ENCODE measurements around the gene RNU1-4.
"Not testable (repeated sequence)": the region's sequence is repeated elsewhere in the genome, so short reads cannot be mapped to it uniquely, and the experiment has no call there.

DNA sequence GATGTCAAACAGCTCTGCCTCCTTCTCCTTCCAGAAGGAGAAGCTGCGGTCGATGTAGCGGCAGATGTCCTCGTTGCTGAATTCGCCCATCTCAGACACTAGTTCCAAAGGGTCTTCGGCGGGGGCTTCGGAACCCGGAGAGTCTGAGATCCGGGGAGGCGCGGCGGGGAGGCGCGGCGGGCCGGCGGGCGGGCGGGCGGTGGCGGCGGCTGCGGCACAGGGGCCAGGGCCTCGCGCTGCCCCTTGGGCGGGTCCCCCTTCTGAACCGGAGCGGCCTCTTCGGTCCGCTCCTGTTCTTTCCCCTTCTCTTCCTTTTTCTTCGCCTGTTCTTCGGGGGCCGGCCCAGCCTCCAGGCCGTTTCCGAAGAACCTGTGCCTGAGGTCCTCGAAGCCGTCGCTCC lies 48.0 kb upstream of the RNU1-4 start:
- TF ChIP-seq REST (IDR thresholded peaks at IDR 0.05; ENCODE audit: unreplicated experiment): not testable (repeated sequence)
- TF ChIP-seq, protein P1, sequence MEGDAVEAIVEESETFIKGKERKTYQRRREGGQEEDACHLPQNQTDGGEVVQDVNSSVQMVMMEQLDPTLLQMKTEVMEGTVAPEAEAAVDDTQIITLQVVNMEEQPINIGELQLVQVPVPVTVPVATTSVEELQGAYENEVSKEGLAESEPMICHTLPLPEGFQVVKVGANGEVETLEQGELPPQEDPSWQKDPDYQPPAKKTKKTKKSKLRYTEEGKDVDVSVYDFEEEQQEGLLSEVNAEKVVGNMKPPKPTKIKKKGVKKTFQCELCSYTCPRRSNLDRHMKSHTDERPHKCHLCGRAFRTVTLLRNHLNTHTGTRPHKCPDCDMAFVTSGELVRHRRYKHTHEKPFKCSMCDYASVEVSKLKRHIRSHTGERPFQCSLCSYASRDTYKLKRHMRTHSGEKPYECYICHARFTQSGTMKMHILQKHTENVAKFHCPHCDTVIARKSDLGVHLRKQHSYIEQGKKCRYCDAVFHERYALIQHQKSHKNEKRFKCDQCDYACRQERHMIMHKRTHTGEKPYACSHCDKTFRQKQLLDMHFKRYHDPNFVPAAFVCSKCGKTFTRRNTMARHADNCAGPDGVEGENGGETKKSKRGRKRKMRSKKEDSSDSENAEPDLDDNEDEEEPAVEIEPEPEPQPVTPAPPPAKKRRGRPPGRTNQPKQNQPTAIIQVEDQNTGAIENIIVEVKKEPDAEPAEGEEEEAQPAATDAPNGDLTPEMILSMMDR (conservative IDR thresholded peaks at IDR 0.05; ENCODE audit: low read depth in 2 of 2): not testable (repeated sequence)
